SJCRH30 (cell line): ENCODE results near the gene KCNIP1. TPM values are rescaled to one million over a fixed set of nuclear protein-coding genes. Genes with fewer than 3 reads are reported as not detected.
A peak's percentile ranks its signal among the peaks of the same experiment; 100 is the strongest.
"Not testable (repeated sequence)": the region's sequence is repeated elsewhere in the genome, so short reads cannot be mapped to it uniquely, and the experiment has no call there.

ENCODE experiments used
- DNase-seq, 2 experiments: peaks; one replicate each; pipeline ENCODE4 v3.0.0-alpha.2; 2015 to 2020
- H3K27ac ChIP-seq: fragments of 250-450 bp; sonication (Bioruptor Pico); 2 replicates; pipeline ENCODE4 v1.5.1; 2020; ENCODE audit warnings: mild to moderate bottlenecking, moderate library complexity
- H3K27me3 ChIP-seq: fragments of 250-450 bp; sonication (Bioruptor Pico); 2 replicates; pipeline ENCODE4 v1.5.1; 2020; ENCODE audit warnings: mild to moderate bottlenecking, moderate library complexity
- H3K36me3 ChIP-seq: fragments of 250-450 bp; sonication (Bioruptor Pico); 2 replicates; pipeline ENCODE4 v1.5.1; 2020; ENCODE audit warnings: mild to moderate bottlenecking, moderate library complexity
- H3K4me1 ChIP-seq: fragments of 250-450 bp; sonication (Bioruptor Pico); 2 replicates; pipeline ENCODE4 v1.5.1; 2020; ENCODE audit warnings: mild to moderate bottlenecking, moderate library complexity
- H3K4me3 ChIP-seq: fragments of 250-450 bp; sonication (Bioruptor Pico); 2 replicates; pipeline ENCODE4 v1.5.1; 2020; ENCODE audit warnings: mild to moderate bottlenecking, moderate library complexity
- H3K9me3 ChIP-seq: fragments of 250-450 bp; sonication (Bioruptor Pico); replicated peaks from 2 replicates; pipeline ENCODE4 v1.5.1; 2020; ENCODE audit warnings: mild to moderate bottlenecking, moderate library complexity
- total RNA-seq: library from RNA; depleted of rRNA; stranded (reverse); fragments of >200 nt; shearing (Covaris generic); gene quantifications from 2 replicates; pipeline ENCODE4 v1.2.3, GENCODE V29; 2014

The KCNIP1 gene
- total RNA-seq, 1 experiment from 2014 or later = 0.81 TPM

DNA sequence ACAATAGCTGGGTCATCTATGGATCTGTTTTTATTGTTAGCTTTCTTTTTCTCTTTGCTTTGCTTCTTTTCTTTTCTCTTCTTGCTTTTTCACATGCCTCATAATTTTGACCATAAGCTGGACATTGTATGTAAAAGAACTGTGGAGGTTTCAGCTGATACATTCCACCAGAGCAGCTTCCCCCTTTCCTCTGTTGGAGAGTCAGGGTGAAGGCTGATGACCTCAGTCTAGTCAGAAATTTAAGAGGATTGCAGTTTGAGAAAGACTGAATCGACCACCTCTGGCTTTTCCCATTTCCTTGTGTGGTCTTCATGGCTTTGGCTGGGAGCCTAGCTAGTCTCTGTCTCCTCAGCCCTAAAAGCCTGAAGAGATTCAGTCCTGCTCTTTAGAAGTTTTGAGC lies 42.0 kb downstream of the KCNIP1 start:
- DNase-seq = peak in 1 of 2 experiments; percentile 40
- Histone ChIP-seq H3K27ac (no peak overlapping the region), H3K4me1 (no peaks in the 10 kb centered on the region; the same call in 1 of the 2 replicates), H3K4me3 (no peak overlapping the region), H3K36me3 (no peaks in the 10 kb centered on the region), H3K9me3 (0 out of 2 replicates have a peak, but pooled peaks cover 4% of the 10 kb centered on the region), H3K27me3 (no peaks in the 10 kb centered on the region)

DNA sequence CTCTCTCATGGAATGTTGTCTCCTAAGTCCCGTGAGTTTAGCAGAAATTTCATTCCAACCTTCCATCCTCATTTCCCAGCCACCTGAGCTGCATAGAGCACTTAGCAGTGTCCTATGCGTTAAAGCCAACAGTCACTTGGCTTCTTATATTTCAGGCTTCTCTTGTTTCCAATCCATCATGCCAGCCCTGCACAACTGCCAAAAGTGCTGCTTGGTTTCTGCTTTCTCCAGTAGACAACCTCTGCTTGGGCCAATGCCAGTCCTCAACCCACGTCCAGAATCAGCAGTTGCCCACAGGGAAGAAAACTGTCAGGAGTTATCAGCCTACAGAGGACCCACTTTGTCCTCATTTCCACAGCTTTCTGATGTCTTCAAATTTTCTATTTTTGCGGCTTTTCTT lies 42.5 kb downstream of the KCNIP1 start:
- Histone ChIP-seq H3K27me3 (no peaks in the 10 kb centered on the region), H3K4me1 (peaks cover under 1% of the 10 kb centered on the region), H3K36me3 (no peaks in the 10 kb centered on the region), H3K4me3 (no peak overlapping the region), H3K27ac (no peak overlapping the region), H3K9me3 (0 out of 2 replicates have a peak, but pooled peaks cover 4% of the 10 kb centered on the region)
- DNase-seq = peak in 1 of 2 experiments; percentile 46

DNA sequence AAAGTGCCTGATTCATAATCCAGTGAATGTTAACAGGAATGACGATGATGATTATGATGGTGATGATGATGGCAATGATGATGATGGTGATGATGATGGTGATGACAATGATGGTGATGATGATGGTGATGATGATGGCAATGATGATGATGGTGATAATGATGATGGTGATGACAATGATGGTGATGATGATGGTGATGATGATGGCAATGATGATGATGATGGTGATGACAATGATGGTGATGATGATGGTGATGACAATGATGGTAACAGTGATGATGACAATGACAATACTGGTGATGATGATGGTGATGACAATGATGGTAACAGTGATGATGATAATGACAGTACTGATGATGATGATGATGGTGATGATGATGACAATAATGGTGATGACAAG lies 46.6 kb downstream of the KCNIP1 start:
- H3K27me3 ChIP-seq, H3K36me3 ChIP-seq, H3K9me3 ChIP-seq: not testable (repeated sequence)

DNA sequence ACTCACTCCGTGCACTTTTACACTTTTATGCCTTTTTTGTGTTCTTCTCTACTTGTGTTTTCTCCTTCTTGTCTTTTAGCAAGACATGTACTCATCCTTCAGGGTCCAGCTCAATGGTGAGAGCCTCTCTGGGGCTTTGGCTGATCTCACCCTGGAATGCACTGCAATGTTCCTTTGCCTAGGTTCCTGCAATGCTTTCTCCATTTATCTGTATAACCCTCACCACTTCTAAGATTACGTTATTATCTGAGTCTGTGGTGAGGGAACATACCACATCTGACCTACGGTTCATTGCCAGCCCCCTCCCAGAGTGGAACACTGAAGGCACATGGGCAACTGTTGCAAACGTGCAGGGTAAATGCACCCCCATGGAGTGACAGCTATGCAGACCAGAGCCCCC lies 47.3 kb downstream of the KCNIP1 start:
- H3K36me3 ChIP-seq = no peaks in the 10 kb centered on the region
- DNase-seq = peak in 1 of 2 experiments; percentile 12
- no peaks in the 10 kb centered on the region for H3K27me3 ChIP-seq
- peaks cover 24% of the 10 kb centered on the region for H3K4me1 ChIP-seq
- H3K27ac ChIP-seq = no peak overlapping the region
- H3K4me3 ChIP-seq = no peak overlapping the region
- no peaks in the 10 kb centered on the region for H3K9me3 ChIP-seq

More for the DNA sequence above, 46.6 kb downstream of the KCNIP1 start:
- not testable (repeated sequence) for DNase-seq, H3K27ac ChIP-seq, H3K4me3 ChIP-seq
- H3K4me1 ChIP-seq = peaks cover 24% of the 10 kb centered on the region

DNA sequence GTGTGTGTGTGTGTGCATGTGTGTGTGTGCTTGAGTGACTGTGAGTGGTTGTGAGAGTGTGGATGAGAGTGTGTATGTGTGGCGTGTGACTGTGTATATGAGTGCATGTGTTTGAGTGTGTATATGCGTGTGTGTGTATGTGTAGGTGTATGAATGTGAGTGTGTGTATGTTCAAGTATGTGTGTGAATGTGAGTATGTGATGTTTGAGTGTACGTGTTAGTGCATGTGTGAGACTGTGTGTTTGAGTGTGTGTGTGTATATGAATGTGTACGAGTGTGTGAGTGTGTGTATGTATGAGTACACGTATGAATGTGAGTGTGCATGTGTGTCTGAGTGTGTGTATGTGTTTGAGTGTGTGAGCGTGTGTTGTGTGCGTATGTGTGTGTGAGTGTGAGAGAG lies 47.8 kb downstream of the KCNIP1 start:
- no peaks in the 10 kb centered on the region for H3K27me3 ChIP-seq
- peaks cover 24% of the 10 kb centered on the region for H3K4me1 ChIP-seq
- H3K4me3 ChIP-seq = no peak overlapping the region
- no peaks in the 10 kb centered on the region for H3K36me3 ChIP-seq
- H3K27ac ChIP-seq = no peak overlapping the region
- no peak for DNase-seq
- H3K9me3 ChIP-seq = no peaks in the 10 kb centered on the region

DNA sequence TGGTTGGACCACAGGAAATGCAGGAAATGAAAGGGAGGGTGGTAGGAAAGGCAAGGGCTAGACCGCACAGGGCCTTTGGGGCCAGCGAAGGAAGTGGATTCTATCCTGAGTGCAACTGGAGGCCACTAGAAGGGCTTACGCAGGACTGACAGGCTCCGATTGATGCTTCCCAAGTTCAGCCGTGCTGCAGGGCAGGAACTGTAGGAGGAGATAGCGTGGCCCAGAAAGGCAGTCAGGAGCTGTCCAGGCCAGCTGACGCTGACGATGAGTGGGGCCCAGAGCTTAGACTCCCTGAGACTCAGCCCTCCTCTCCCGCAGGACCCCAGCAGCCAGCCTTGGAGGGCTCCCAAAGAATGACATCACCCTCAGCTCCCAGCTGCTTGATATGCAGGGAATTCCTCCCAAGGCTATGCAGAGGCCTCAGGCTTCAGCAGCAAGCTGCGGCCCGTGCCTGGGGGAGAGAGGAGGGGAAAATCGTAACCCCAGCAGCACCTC lies 48.8 kb downstream of the KCNIP1 start:
- Histone ChIP-seq H3K27ac (peak overlapping the region; percentile 35), H3K4me1 (peaks cover 24% of the 10 kb centered on the region), H3K36me3 (no peaks in the 10 kb centered on the region), H3K9me3 (no peaks in the 10 kb centered on the region), H3K4me3 (no peak overlapping the region), H3K27me3 (no peaks in the 10 kb centered on the region)
- DNase-seq = peak; percentile 95

DNA sequence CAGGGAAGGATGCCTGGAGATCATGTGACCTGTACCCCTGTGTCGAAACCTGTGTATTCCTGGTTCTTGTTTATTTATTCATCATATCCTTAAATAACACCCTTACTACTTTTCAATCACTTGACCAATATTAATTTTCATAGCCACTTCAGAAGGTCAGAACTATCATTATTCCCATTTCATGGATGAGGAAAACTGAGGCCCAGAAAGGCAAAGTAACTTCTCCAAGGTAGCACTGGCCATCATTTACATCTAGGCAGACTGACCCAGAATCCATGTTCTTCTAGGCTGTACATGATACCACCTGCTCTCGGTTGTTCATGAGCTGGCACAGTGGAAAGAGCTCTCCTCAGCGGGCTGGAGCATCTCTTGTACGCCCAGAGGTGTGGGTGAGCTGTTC lies 49.4 kb downstream of the KCNIP1 start:
- Histone ChIP-seq H3K27ac (0 out of 2 replicates have a peak overlapping the region, but pooled peaks have one; percentile 10), H3K4me1 (peaks cover 24% of the 10 kb centered on the region), H3K36me3 (no peaks in the 10 kb centered on the region), H3K27me3 (no peaks in the 10 kb centered on the region), H3K9me3 (no peaks in the 10 kb centered on the region), H3K4me3 (no peak overlapping the region)
- no peak for DNase-seq

DNA sequence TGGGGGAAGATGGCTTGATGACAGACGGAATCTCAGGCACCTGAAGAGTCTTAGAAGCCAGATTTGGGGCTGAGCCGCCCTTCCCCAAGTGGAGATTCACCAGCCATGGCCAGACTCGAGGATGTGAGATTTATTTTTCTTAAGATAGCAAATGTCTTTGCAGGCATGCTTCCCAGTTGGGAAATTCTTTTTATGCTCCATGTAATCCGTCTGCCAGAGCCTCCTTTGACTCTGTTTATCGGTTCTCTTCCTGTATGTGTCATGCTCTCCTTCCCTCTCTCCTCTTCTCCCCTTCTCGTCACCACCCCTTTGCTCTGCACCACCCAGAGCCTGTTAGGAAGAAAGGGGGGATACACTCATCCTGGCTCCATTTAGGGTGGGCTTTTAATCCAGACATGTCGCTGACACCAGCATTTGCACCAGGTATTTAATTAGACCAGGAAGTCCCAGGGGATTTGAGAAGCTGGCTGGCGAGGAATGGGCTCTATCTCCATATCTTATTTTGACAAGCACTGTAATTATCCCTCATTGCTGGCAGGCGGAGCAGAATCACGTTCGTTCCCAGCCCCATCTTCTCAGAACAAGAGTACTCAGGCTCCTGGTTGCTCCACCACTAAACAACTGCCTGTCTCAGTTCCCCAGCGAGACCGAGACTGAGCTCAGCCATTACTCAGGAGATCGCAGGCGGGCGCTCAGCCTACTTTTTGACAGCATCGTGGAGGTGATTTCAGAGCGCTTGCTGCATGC lies 50.9 kb downstream of the KCNIP1 start:
- peak in 1 of 2 experiments; percentile 20 for DNase-seq

DNA sequence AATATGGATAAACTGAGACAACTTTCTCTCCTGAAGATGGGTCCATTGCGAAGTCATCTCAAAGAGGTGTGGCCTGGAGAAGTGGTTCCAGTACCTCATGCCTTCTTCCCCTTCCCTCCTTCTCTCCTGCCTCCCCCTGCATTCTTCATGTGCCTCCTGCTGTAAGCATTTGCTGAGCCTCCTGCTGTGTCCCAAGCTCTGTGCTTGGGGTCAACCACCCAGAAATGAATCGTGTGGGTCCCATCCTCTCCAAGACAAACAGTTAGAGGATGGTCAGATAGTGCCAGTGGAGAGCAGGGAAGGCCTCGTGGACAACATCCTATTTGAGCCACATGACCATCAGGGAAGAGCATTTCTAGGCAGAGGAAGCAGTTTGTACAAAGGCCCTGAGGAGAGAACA lies 53.5 kb downstream of the KCNIP1 start:
- no peak overlapping the region for H3K4me3 ChIP-seq
- H3K36me3 ChIP-seq = no peaks in the 10 kb centered on the region
- no peak for DNase-seq
- H3K27me3 ChIP-seq = no peaks in the 10 kb centered on the region
- no peak overlapping the region for H3K27ac ChIP-seq
- H3K9me3 ChIP-seq = no peaks in the 10 kb centered on the region
- H3K4me1 ChIP-seq = peaks cover 13% of the 10 kb centered on the region

More for the DNA sequence above, 50.9 kb downstream of the KCNIP1 start:
- Histone ChIP-seq H3K4me3 (no peak overlapping the region), H3K4me1 (peaks cover 24% of the 10 kb centered on the region), H3K36me3 (no peaks in the 10 kb centered on the region), H3K9me3 (no peaks in the 10 kb centered on the region), H3K27me3 (no peaks in the 10 kb centered on the region), H3K27ac (peak overlapping the region; percentile 8; the same call in 1 of the 2 replicates)

DNA sequence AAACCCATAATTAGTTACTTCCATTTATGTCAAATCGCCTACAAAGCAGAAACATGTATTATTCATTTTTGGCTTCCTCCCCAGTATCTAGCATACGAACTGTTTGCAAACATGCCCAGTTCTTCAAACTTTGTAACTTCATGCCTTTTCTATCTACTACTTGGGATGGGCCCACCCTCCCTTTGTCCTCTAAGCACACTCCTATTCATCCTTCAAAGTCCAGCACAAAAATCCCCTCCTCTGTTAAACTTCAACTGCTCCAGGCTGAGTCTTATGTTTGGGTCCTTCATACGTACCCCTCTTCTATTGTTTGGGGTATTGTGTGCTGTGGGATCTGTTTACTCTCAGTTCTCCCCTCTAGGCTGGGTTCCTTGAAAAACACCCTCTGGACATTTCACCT lies 55.5 kb downstream of the KCNIP1 start:
- no peak overlapping the region for H3K27ac ChIP-seq

DNA sequence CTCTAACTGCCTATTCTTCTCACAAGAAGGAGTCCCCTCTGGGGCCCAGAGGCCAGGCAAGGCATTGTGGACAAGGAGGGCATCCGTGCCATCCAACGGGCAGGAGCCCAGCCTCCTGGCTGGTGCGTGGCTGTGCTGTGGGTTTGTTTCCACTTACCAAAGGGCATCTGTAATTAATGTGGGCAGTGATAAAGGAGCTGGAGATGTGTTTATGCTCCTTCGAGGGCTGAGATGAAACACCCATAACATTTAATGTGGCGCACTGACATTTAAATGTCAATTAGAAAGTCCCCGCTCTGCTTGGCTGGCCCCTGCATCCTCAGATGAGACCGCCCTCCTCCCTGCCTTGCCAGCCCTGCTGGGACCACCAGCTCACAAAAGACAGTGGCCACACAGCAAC lies 57.1 kb downstream of the KCNIP1 start:
- H3K27ac ChIP-seq = no peak overlapping the region
- no peaks in the 10 kb centered on the region for H3K9me3 ChIP-seq
- no peaks in the 10 kb centered on the region for H3K27me3 ChIP-seq
- DNase-seq = no peak
- H3K4me1 ChIP-seq = no peaks in the 10 kb centered on the region
- H3K36me3 ChIP-seq = no peaks in the 10 kb centered on the region
- no peak overlapping the region for H3K4me3 ChIP-seq

More for the DNA sequence above, 55.5 kb downstream of the KCNIP1 start:
- Histone ChIP-seq H3K36me3 (no peaks in the 10 kb centered on the region), H3K4me1 (peaks cover 3% of the 10 kb centered on the region; the same call in 1 of the 2 replicates), H3K27me3 (no peaks in the 10 kb centered on the region), H3K9me3 (no peaks in the 10 kb centered on the region), H3K4me3 (no peak overlapping the region)
- no peak for DNase-seq

DNA sequence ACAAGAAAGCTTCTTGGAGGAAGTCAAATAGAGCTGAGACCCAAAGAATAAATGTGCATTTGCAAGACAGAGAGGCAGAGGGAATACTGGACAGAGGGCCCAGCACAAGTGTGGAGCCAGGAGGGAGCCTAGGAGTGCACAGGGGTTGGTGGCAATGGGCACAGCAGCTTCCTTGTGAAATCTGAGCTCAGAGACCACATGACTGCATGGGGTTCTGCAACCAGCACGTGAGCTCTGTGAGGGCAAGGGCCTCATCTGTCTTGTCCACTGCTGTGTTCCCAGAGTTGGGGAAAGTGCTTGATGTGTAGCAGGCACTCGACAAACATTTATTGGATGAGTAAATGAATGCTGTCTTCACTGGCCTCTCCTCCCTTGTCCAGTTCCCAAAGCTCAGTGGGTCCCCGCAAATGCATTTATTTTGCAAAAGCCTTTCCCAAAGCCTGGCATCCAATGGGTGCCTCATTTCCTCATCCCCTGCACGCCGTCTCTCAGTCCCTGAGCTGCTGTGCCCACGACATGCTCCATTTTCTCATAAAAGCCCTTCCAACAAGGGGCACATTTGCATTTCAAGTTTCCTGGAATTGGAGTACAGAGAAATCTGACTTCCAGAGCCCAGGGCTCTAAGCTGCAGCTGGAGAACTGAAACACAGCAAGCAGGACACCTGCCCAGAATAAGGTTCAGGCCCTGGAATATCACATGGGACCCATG lies 58.5 kb downstream of the KCNIP1 start:
- no peak for DNase-seq
- peaks cover 2% of the 10 kb centered on the region; the same call in 1 of the 2 replicates for H3K27me3 ChIP-seq
- no peak overlapping the region for H3K4me3 ChIP-seq
- no peak overlapping the region for H3K27ac ChIP-seq
- H3K4me1 ChIP-seq = no peaks in the 10 kb centered on the region
- no peaks in the 10 kb centered on the region for H3K36me3 ChIP-seq
- no peaks in the 10 kb centered on the region for H3K9me3 ChIP-seq

DNA sequence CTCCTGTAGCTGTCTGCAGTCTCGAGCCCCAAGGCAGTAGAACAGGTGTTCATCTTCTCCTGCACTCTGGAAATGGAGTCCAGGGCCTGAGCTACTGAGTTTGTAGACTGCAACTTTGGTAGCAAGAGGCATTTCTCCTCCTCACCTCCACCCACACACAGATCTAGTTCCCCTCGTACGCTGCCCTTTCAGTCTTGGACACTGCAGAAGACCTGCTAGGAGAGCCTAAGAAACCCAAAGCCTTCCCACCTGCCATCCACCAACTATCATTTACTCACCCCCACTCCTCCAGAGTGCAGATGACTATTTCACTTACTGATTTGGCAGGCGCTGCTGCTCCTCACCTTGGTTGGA lies 59.0 kb downstream of the KCNIP1 start:
- Histone ChIP-seq H3K27me3 (peaks cover 4% of the 10 kb centered on the region; the same call in 1 of the 2 replicates), H3K4me1 (no peaks in the 10 kb centered on the region), H3K4me3 (no peak overlapping the region), H3K27ac (no peak overlapping the region), H3K36me3 (no peaks in the 10 kb centered on the region), H3K9me3 (no peaks in the 10 kb centered on the region)
- no peak for DNase-seq

DNA sequence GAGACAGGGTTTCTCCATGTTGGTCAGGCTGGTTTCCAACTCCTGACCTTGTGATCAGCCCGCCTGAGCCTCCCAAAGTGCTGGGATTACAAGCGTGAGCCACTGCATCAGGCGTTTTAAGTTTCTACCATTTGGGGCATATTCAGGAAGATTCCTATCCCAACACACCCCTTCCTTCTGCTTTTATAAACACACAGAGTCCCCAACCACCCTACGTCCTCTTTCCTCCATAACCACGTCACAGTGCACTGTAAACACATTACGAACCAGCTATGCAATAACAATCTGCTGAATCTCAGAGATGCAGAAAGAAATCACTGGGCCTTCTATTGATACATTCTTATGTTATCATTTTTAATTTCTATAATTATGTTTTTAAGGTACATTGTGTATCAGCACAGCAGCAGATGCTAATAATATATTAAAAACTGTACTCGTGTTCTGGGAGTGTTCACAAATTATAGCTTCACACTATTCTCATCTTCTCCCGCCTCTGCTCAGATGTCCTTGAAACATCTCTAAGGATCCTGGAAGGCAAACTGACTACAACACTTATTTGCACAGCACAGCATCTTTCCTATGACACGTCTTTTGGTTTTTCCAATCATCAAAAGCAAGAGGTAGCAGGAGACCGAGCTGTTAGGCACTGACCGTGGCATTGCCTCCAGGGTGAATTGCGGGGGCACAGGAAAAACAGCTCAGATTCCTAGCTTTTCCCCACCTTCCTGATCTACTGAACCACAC lies 60.2 kb downstream of the KCNIP1 start:
- Histone ChIP-seq H3K9me3 (no peaks in the 10 kb centered on the region), H3K4me1 (no peaks in the 10 kb centered on the region), H3K27me3 (peaks cover 4% of the 10 kb centered on the region; the same call in 1 of the 2 replicates), H3K27ac (no peak overlapping the region), H3K36me3 (no peaks in the 10 kb centered on the region), H3K4me3 (no peak overlapping the region)
- no peak for DNase-seq

DNA sequence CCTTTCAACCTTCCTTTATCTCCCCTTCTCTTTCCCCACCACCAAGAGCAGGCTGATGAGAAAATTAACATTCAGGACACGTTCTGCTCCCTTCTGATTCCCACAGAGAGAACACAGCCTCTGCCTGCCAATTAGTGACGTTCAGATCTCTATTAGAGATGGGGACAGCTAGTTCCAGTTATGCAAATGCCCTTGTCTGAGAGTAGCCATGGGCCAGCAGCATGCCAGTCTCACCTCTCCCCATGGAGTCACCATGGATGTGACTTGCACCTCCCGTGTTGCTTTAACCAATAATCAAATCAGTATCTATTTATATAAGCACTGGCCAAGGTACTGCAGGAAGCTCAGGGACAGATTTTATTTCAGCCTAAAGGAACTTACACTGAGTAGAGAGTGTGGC lies 61.3 kb downstream of the KCNIP1 start:
- H3K4me1 ChIP-seq = no peaks in the 10 kb centered on the region
- no peaks in the 10 kb centered on the region for H3K36me3 ChIP-seq
- H3K27ac ChIP-seq = no peak overlapping the region
- H3K9me3 ChIP-seq = no peaks in the 10 kb centered on the region
- H3K4me3 ChIP-seq = no peak overlapping the region
- no peak for DNase-seq
- H3K27me3 ChIP-seq = peaks cover 4% of the 10 kb centered on the region; the same call in 1 of the 2 replicates
